Thyroid gland (tissue), 4 donors: ENCODE measurements around the gene HDAC9.

ENCODE experiments used
- POLR2A ChIP-seq, 2 donors: fragments of 450-650 bp; IDR thresholded peaks; one replicate each; pipeline ENCODE4 v1.6.1; 2017; ENCODE audit warnings: antibody characterized with exemption in 2 of 2, mild to moderate bottlenecking in 2 of 2, moderate library complexity in 1 of 2
- TF ChIP-seq, protein P1 (sequence below), 6 experiments: fragments of 200-600 bp in 3 of 6; fragments of 450-650 bp in 3 of 6; sonication (generic) in 3 of 6; IDR thresholded peaks; one replicate each; pipeline ENCODE4 v1.5.1; 2016 to 2019; ENCODE audit warnings: antibody characterized with exemption in 6 of 6, mild to moderate bottlenecking in 2 of 6, inconsistent platforms in 1 of 6, moderate library complexity in 1 of 6

DNA sequence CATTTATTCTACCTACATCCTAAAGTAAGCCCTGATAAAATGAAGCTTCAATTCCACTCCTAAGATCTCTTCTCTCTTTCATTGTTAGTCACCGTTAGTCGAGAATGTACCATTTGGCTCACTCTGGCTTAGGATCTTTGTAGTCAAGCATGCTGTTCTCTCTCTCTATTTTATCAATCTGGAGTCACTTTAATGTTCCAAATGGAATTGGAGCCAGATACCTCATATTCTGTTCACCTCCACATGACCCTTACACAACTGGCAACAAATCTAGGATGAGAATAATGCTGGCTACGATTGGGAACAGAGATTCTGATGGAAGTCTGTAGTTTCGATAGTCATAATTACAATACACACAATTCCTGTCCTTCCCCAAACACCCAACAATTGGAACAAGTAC lies 408.1 kb downstream of the HDAC9 start:
- TF ChIP-seq, protein P1, sequence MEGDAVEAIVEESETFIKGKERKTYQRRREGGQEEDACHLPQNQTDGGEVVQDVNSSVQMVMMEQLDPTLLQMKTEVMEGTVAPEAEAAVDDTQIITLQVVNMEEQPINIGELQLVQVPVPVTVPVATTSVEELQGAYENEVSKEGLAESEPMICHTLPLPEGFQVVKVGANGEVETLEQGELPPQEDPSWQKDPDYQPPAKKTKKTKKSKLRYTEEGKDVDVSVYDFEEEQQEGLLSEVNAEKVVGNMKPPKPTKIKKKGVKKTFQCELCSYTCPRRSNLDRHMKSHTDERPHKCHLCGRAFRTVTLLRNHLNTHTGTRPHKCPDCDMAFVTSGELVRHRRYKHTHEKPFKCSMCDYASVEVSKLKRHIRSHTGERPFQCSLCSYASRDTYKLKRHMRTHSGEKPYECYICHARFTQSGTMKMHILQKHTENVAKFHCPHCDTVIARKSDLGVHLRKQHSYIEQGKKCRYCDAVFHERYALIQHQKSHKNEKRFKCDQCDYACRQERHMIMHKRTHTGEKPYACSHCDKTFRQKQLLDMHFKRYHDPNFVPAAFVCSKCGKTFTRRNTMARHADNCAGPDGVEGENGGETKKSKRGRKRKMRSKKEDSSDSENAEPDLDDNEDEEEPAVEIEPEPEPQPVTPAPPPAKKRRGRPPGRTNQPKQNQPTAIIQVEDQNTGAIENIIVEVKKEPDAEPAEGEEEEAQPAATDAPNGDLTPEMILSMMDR (IDR thresholded peaks at IDR 0.05) = no peak
- no peak for TF ChIP-seq POLR2A (IDR thresholded peaks at IDR 0.05)
